Measurements from ENCODE around the gene CAPZB. TPM values are rescaled to one million over a fixed set of nuclear protein-coding genes. Genes with fewer than 3 reads are reported as not detected.

CAPZB gene
- polyA plus RNA-seq, 2 of the 4 experiments (the other 2 are of a cell fraction), result 133 to 296 TPM

GRCh38 chr1:19461220-19461554 lies 24.2 kb downstream of the CAPZB start (continued):
- TF ChIP-seq ELK1 (IDR thresholded peaks at IDR 0.05; ENCODE audit: low read depth, low read length) (no peak), SREBF2 (IDR thresholded peaks at IDR 0.05) (no peak)

- H3K4me2 ChIP-seq, result no peak overlapping the region
- no peak for FAIRE-seq
- no peak for TF ChIP-seq RARB (CRISPR knock-in tag; IDR thresholded peaks at IDR 0.05)
- TF ChIP-seq BHLHE40 (IDR thresholded peaks at IDR 0.05; ENCODE audit: low read depth, low read length), result no peak
- TF ChIP-seq SREBF2 (IDR thresholded peaks at IDR 0.05), result no peak
- TF ChIP-seq CHD2 (IDR thresholded peaks at IDR 0.05; ENCODE audit: low read length, partially characterized antibody), result no peak
- no peak for TF ChIP-seq FOSB (CRISPR knock-in tag; IDR thresholded peaks at IDR 0.05)
- TF ChIP-seq ESRRA (IDR thresholded peaks at IDR 0.05; ENCODE audit: borderline replicate concordance, low read length), result no peak
- no peak for TF ChIP-seq PBX3 (IDR thresholded peaks at IDR 0.05)
- TF ChIP-seq HOXA7 (CRISPR knock-in tag; IDR thresholded peaks at IDR 0.05), result no peak
- no peak for TF ChIP-seq PHF8 (IDR thresholded peaks at IDR 0.05; ENCODE audit: borderline replicate concordance, low read depth)
- no peak for TF ChIP-seq ZNF302 (CRISPR knock-in tag; IDR thresholded peaks at IDR 0.05)
- TF ChIP-seq POLR2A (IDR thresholded peaks at IDR 0.05; ENCODE audit: low read length), result no peak
- TF ChIP-seq BCL3 (IDR thresholded peaks at IDR 0.05), result no peak
- TF ChIP-seq KDM5A (IDR thresholded peaks at IDR 0.05), result no peak
- no peak for TF ChIP-seq MAFK (IDR thresholded peaks at IDR 0.05; ENCODE audit: partially characterized antibody)
- TF ChIP-seq EP300 (IDR thresholded peaks at IDR 0.05), result no peak
- TF ChIP-seq ELK1 (IDR thresholded peaks at IDR 0.05; ENCODE audit: low read depth, low read length), result no peak
- ChIA-PET CTCF (interaction anchor here (0.5 to 1.3 kb wide), 4 partner anchors 8 to 193 kb away, joined by 3 read pairs; no protein-coding TSS in a partner anchor), POLR2A (interaction anchor here (0.9 kb wide), 1 partner anchor 151 kb away, joined by 4 read pairs; no protein-coding TSS in a partner anchor)
- no peak overlapping the region for H3K4me3 ChIP-seq
- DNase-seq (ENCODE audit: low read depth in 1 of 2, low spot score in 1 of 2), result no peak
- no peak for ATAC-seq
- H3K9me3 ChIP-seq, result no peaks in the 10 kb centered on the region
- 96% methylated on average over 7 of the region's 12 CpGs for WGBS (ENCODE audit: missing lambda C conversion rate)
- no peak overlapping the region for H3K27ac ChIP-seq
- H3K4me1 ChIP-seq, result no peaks in the 10 kb centered on the region
Observed at GRCh38 chr1:19460535-19461219, 24.7 kb downstream of the CAPZB start.

GRCh38 chr1:19458815-19459417 lies 26.4 kb downstream of the CAPZB start:
- 54% methylated on average over 6 of the region's 6 CpGs for WGBS (ENCODE audit: missing lambda C conversion rate)

More at GRCh38 chr1:19458815-19459417, 26.4 kb downstream of the CAPZB start:
- FAIRE-seq (no peak), DNase-seq (ENCODE audit: low read depth in 1 of 2, low spot score in 1 of 2) (no peak), ATAC-seq (no peak)
- H3K4me1 ChIP-seq, result no peaks in the 10 kb centered on the region
- no peak overlapping the region for H3K4me3 ChIP-seq
- no peaks in the 10 kb centered on the region for H3K9me3 ChIP-seq
- TF ChIP-seq ZC3H11A (IDR thresholded peaks at IDR 0.05), result no peak
- no peak for TF ChIP-seq KDM5A (IDR thresholded peaks at IDR 0.05)
- TF ChIP-seq HOXB5 (CRISPR knock-in tag; IDR thresholded peaks at IDR 0.05), result no peak
- TF ChIP-seq POLR2AphosphoS2 (conservative IDR thresholded peaks at IDR 0.05; ENCODE audit: low read length), result no peak
- TF ChIP-seq HDAC2 (IDR thresholded peaks at IDR 0.05), result no peak
- no peak for TF ChIP-seq CHD4 (IDR thresholded peaks at IDR 0.05; ENCODE audit: borderline replicate concordance)
- TF ChIP-seq JUNB (IDR thresholded peaks at IDR 0.05), result no peak
- TF ChIP-seq HEYL (CRISPR knock-in tag; IDR thresholded peaks at IDR 0.05), result no peak
- TF ChIP-seq NFE2L2 (conservative IDR thresholded peaks at IDR 0.05; ENCODE audit: low read length), result no peak
- no peak for TF ChIP-seq FOSL2 (IDR thresholded peaks at IDR 0.05)
- no peak for TF ChIP-seq FOSL2 (CRISPR knock-in tag; IDR thresholded peaks at IDR 0.05)
- TF ChIP-seq RARB (CRISPR knock-in tag; IDR thresholded peaks at IDR 0.05), result no peak
- no peak for TF ChIP-seq BHLHE40 (IDR thresholded peaks at IDR 0.05; ENCODE audit: low read depth, low read length)
- no peak overlapping the region for H3K27ac ChIP-seq
- H3K4me2 ChIP-seq, result no peak overlapping the region
- ChIA-PET CTCF (interaction anchor here (1.3 kb wide), 1 partner anchor 15 kb away, joined by 3 read pairs; no protein-coding TSS in a partner anchor), POLR2A (no interaction called here)

All from A549 (cell line).